K562 (cell line): Measurements from ENCODE around the gene MAPKAPK3. TPM values are rescaled to one million over a fixed set of nuclear protein-coding genes. Genes with fewer than 3 reads are reported as not detected.

Source experiments
- CREBBP ChIP-seq: IDR thresholded peaks from one replicate; pipeline ENCODE4 v1.6.1; 2012; ENCODE audit warnings: low read depth, mild to moderate bottlenecking, control low read depth, inconsistent platforms, low read length
- CSDE1 ChIP-seq, 2 experiments: fragments of 450-650 bp; IDR thresholded peaks; 2 replicates each; pipeline ENCODE4 v1.6.1; 2016; ENCODE audit warnings: mild to moderate bottlenecking in 1 of 2
- HEY1 ChIP-seq: fragments of 250-450 bp; sonication (Bioruptor Pico); IDR thresholded peaks from 2 replicates; pipeline ENCODE4 v1.5.0; 2020; ENCODE audit warnings: mild to moderate bottlenecking, moderate library complexity, borderline replicate concordance
- JUN ChIP-seq, 2 experiments: sonication (generic) in 1 of 2; formaldehyde crosslinking in 1 of 2; IDR thresholded peaks; 2 replicates each; pipeline versions ENCODE4 v1.6.1 to v1.8.0; 2012 to 2022; ENCODE audit warnings: borderline replicate concordance in 2 of 2, mild to moderate bottlenecking in 2 of 2, improper control_type of control experiment in 1 of 2, low read depth in 1 of 2, low read length in 1 of 2, missing genetic modification reagents in 1 of 2
- KAT7 ChIP-seq: sonication (generic); formaldehyde crosslinking; IDR thresholded peaks from 2 replicates; pipeline ENCODE4 v1.8.0; 2022; ENCODE audit warnings: missing genetic modification reagents, mild to moderate bottlenecking, borderline replicate concordance
- KDM5B ChIP-seq: fragments of 200-600 bp; sonication (generic); IDR thresholded peaks from 2 replicates; pipeline ENCODE4 v1.6.1; 2012; ENCODE audit warnings: low read depth, mild to moderate bottlenecking, moderate library complexity, low read length, control low read depth, inconsistent platforms; ENCODE audit not compliant: insufficient replicate concordance
- KLF1 ChIP-seq: fragments of 450-650 bp; IDR thresholded peaks from 2 replicates; pipeline ENCODE4 v1.6.1; 2016; ENCODE audit warnings: missing genetic modification characterization, missing compliant biosample characterization
- MTA3 ChIP-seq: fragments of 450-650 bp; formaldehyde crosslinking; IDR thresholded peaks from 2 replicates; pipeline ENCODE4 v1.6.1; 2017; ENCODE audit warnings: mild to moderate bottlenecking, borderline replicate concordance
- NFXL1 ChIP-seq: fragments of 450-650 bp; formaldehyde crosslinking; IDR thresholded peaks from 2 replicates; pipeline ENCODE4 v1.4.0; 2021; ENCODE audit warnings: mild to moderate bottlenecking
- PHF20 ChIP-seq: fragments of 450-650 bp; IDR thresholded peaks from 2 replicates; pipeline ENCODE4 v1.6.1; 2018; ENCODE audit not compliant: partially characterized antibody
- RAD51 ChIP-seq: fragments of 450-650 bp; IDR thresholded peaks from 2 replicates; pipeline ENCODE4 v1.7.1; 2016; ENCODE audit warnings: low read depth, mild to moderate bottlenecking, borderline replicate concordance
- THAP12 ChIP-seq: fragments of 250-450 bp; sonication (Bioruptor Pico); IDR thresholded peaks from 2 replicates; pipeline ENCODE4 v1.9.0; 2021; ENCODE audit warnings: mild to moderate bottlenecking, inconsistent platforms
- THRB ChIP-seq: fragments of 450-650 bp; formaldehyde crosslinking; conservative IDR thresholded peaks from 2 replicates; pipeline ENCODE4 v1.4.0; 2022; ENCODE audit warnings: mild to moderate bottlenecking, missing genetic modification characterization
- TSHZ1 ChIP-seq: fragments of 250-450 bp; sonication (Bioruptor Pico); IDR thresholded peaks from 2 replicates; pipeline ENCODE4 v1.4.0; 2020; ENCODE audit warnings: mild to moderate bottlenecking, moderate library complexity
- ZC3H8 ChIP-seq: fragments of 450-650 bp; IDR thresholded peaks from 2 replicates; pipeline ENCODE4 v1.6.1; 2017
- ZNF12 ChIP-seq: sonication (generic); formaldehyde crosslinking; IDR thresholded peaks from 2 replicates; pipeline ENCODE4 v1.4.0; 2020; ENCODE audit warnings: mild to moderate bottlenecking, missing genetic modification reagents
- ZNF24 ChIP-seq: fragments of 450-650 bp; IDR thresholded peaks from 2 replicates; pipeline ENCODE4 v1.6.1; 2016
- ZNF717 ChIP-seq: fragments of 250-450 bp; sonication (Bioruptor Pico); IDR thresholded peaks from 2 replicates; pipeline ENCODE4 v1.5.0; 2021
- ZNF766 ChIP-seq: fragments of 200-800 bp; sonication (Bioruptor generic); conservative IDR thresholded peaks from 2 replicates; pipeline ENCODE4 v1.6.1; 2016; ENCODE audit warnings: missing genetic modification characterization, missing compliant biosample characterization
- polyA plus RNA-seq, 8 experiments: library from polyadenylated mRNA; depleted of rRNA in 4 of 8; stranded (reverse) in 5 of 8; unstranded in 3 of 8; fragments of >200 nt; fragmentation: Nextera tagmentation in 2 of 8; fragmentation: Illumina TruSeq in 1 of 8; extraction: Ambion mirVana in 2 of 8; extraction: Trizol in 1 of 8; gene quantifications; 2 replicates each; pipeline versions ENCODE4 v1.2.1 to v1.2.3, GENCODE V29; 2011 to 2014; ENCODE audit warnings: inconsistent platforms in 1 of 8, missing spikeins in 1 of 8
- total RNA-seq, 7 experiments: library from RNA; depleted of rRNA in 6 of 7; stranded (reverse); fragments of >200 nt in 6 of 7; fragmentation: Illumina TruSeq in 2 of 7; extraction: Trizol in 2 of 7; gene quantifications; 2 replicates each; pipeline versions ENCODE4 v1.2.1 to v1.2.3, GENCODE V29; 2011 to 2021; ENCODE audit warnings: low replicate concordance in 1 of 7

The MAPKAPK3 gene
- total and polyA plus RNA-seq, 9 of the 15 experiments (the other 6 are each of a cell fraction or from before 2014, with no cell fraction given), result 8.0 to 56.4 (median 41.2) TPM

GRCh38 chr3:50604628-50605588, 12.0 kb upstream of the MAPKAPK3 start (continued):
- TF ChIP-seq KDM5B (peak; percentile 54), MTA3 (no peak; the same call in 1 of the 2 replicates), ZNF12 (CRISPR knock-in tag) (no peak), JUN (IDR thresholded peaks at IDR 0.05; ENCODE audit: borderline replicate concordance, low read depth, low read length) (no peak), JUN (CRISPR knock-in tag; IDR thresholded peaks at IDR 0.05; ENCODE audit: borderline replicate concordance) (no peak), NFXL1 (CRISPR knock-in tag) (no peak), CSDE1 (IDR thresholded peaks at IDR 0.05) (no peak), KLF1 (tag) (no peak), THAP12 (CRISPR knock-in tag) (no peak), RAD51 (no peak), KAT7 (peak; percentile 48; the same call in 1 of the 2 replicates), HEY1 (no peak), TSHZ1 (CRISPR knock-in tag) (no peak), CREBBP (no peak), ZNF24 (no peak), ZNF717 (CRISPR knock-in tag) (no peak), THRB (CRISPR knock-in tag) (no peak), ZC3H8 (no peak), ZNF766 (CRISPR knock-in tag) (no peak), PHF20 (no peak)
